HFF-Myc (cell line): ENCODE data around the gene CDH4.

Experiments used
- DNase-seq: peaks from one replicate; pipeline ENCODE4 v3.0.0-alpha.2; 2011; ENCODE audit warnings: low read depth; ENCODE audit errors: extremely low read depth
- H3K4me3 ChIP-seq: replicated peaks from 2 replicates; pipeline ENCODE4 v1.5.1; 2011; ENCODE audit warnings: low read depth, mild to moderate bottlenecking, control low read depth, low read length
- CTCF ChIP-seq: IDR thresholded peaks from 2 replicates; pipeline ENCODE4 v1.5.1; 2012; ENCODE audit warnings: mild to moderate bottlenecking, low read depth, low read length, control low read depth; ENCODE audit errors: missing control alignments

Gene CDH4

DNA sequence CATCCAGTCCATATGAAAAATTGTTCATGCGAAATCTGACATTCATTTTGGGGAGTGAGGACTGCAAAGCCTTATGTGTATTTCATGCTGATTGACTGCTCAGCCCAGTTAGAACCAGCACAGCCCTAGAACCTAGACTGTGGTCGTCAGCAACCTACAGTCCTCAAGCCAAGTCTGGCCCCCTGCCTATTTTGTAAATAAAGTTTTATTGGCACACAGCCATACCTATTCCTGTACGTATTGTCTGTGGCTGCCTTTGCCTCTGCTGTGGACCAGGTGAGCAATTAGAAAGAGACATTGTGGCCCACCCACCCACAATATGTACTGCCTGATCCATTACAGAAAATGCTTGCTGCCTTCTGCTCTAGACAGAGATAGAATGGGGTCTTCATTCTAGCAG, 422.6 kb downstream of the CDH4 start:
- no peak for DNase-seq
- H3K4me3 ChIP-seq = no peak overlapping the region
- no peak for TF ChIP-seq CTCF

GRCh38 chr20:61677928-61678327, 425.9 kb downstream of the CDH4 start:
- TF ChIP-seq CTCF = no peak
- no peak for DNase-seq
- H3K4me3 ChIP-seq = no peak overlapping the region

DNA sequence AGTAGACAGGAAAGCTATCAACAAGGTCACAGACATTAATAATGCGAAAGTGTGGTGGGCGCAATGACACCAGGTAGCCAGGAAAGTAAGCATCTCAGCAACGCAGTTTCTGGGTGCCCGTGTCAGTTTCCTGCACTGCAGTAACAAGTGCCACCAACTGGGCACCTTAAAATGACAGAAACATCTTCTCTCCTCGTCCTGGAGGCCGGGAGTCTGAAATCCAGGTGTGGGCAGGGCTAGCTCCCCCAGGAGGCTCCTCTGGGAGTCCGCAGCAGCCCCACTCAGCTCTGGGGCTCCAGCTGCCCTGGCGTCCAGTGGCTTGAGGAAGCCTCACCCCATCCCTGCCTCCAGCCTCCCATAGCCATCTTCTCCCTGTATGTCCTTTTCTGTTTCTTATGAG, 426.4 kb downstream of the CDH4 start:
- no peak for TF ChIP-seq CTCF
- H3K4me3 ChIP-seq = no peak overlapping the region
- no peak for DNase-seq

DNA sequence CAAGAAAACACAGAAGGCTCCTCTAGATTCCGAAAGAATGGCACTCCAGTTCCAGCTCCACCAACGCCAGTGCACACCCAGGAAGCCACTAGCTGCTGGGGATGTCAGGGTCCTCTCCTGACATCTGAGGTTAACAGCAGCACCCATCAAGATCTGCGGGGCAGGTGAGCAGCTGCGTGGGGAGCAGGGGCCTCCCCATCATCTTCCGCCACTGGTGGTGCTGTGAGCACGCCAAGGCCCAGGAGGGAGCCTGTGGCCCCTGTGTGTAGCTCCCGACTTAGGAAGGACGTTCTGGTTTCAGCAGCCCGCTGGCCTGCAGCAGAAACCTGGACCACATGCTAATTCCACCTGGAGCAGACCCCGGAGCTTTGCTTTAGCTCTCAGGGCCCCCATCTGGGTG, 427.4 kb downstream of the CDH4 start:
- no peak for DNase-seq
- TF ChIP-seq CTCF = no peak
- H3K4me3 ChIP-seq = no peak overlapping the region

GRCh38 chr20:61680096-61680495, 428.0 kb downstream of the CDH4 start:
- DNase-seq = no peak
- TF ChIP-seq CTCF = no peak
- no peak overlapping the region for H3K4me3 ChIP-seq

DNA sequence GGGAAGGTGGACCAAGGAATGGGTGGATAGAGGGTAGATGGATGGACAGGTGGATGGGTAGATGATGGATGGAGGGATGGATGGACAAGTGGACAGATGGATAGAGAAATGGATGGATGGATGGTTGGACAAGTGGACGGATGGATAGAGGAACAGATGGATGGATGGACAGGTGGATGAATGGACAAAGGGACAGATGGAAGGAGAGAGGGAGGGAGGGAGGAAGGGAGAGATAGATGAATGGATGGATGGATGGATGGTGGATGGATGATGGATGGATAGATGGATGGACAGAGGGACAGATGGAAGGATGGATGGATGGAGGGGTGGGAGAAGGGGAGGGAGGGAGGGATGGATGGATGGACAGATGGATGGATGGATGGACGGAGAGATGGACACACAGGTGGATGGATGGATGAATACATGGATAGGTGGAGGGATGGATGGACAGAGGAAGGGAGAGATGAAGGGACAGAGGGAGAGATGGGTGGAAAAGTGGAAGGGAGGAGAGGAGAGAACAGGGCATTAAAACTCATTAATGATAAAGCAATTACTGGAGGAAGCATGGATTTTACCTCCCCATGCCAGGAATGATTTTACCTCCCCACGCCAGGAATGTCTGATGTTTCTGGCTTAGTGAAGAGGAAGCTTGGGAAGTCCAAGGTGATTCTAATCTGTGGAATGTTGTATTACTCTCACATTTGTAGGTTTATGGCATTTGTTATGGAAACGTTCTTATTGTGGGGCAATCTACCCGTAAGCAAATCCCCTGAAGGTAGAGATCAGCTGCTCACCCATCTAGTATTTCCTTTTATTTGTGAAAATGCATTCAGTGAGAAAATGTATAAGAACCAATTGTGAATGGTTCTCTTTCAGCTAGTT, 430.3 kb downstream of the CDH4 start:
- no peak for TF ChIP-seq CTCF
- DNase-seq = no peak
- no peak overlapping the region for H3K4me3 ChIP-seq
